Measurements from ENCODE around the gene NEUROD2. TPM values are rescaled to one million over a fixed set of nuclear protein-coding genes. Genes with fewer than 3 reads are reported as not detected.

The NEUROD2 gene
- total RNA-seq, 1 experiment from 2014 or later: not detected

DNA sequence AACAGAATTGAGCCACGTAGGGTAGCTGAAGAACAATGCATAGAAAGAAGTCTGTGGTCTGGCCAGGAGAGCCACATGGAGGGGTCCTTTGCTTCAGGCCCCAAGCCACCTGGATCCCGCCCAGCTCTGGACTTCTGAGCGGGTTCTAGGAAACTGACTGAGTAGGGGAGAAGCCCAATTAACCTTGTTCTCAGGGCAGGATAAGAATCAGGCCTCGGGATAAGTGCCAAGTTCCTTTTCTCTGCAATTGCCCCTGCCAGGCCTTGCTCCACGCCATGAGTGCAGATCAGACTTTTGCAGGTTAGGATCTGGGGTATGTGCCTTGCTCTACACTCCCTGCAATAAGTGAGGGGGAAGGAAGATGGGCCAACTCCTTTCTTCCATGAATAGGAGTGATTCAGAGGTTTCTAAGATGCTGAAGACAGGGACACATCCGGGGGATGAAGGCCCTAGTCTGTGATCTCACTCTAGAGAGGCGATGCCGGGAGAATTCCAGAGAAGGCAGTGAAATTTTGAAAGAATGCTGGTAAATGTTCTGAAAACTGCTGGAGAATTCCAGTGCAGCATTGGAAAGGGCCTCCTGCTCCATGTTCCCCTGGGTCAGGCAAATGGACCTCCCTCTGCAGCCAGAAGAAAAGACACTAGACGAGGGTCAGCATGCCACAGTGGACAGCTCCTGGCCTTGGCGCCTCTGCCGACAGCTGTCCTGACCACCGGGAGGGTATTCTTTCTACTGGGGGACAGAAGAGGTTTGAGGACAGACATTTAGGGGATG lies 5.8 kb downstream of the NEUROD2 start:
- H3K27me3 ChIP-seq (ENCODE audit: low read length): peaks cover 93% of the 10 kb centered on the region
- BruUV-seq (replicated peaks): no TSS peak
- no peaks in the 10 kb centered on the region for H3K79me2 ChIP-seq (ENCODE audit: low read length)
- H3K9ac ChIP-seq (ENCODE audit: low read length): no peak overlapping the region
- no peak overlapping the region for H3K4me2 ChIP-seq (ENCODE audit: low read length)
- intact Hi-C loops (cut with micrococcal nuclease): no loop called here
- no peaks in the 10 kb centered on the region for H4K20me1 ChIP-seq (ENCODE audit: low read length)
- H3K4me1 ChIP-seq (ENCODE audit: insufficient read depth, low read length): no peaks in the 10 kb centered on the region; the same call in 1 of the 2 replicates
- DNase-seq (no peak), ATAC-seq (no peak)
- TF ChIP-seq EZH2 (IDR thresholded peaks at IDR 0.05; ENCODE audit: low read length, unreplicated experiment) (no peak), EZH2phosphoT487 (IDR thresholded peaks at IDR 0.05; ENCODE audit: borderline replicate concordance, low read length) (no peak)
- TF ChIP-seq, protein P1, sequence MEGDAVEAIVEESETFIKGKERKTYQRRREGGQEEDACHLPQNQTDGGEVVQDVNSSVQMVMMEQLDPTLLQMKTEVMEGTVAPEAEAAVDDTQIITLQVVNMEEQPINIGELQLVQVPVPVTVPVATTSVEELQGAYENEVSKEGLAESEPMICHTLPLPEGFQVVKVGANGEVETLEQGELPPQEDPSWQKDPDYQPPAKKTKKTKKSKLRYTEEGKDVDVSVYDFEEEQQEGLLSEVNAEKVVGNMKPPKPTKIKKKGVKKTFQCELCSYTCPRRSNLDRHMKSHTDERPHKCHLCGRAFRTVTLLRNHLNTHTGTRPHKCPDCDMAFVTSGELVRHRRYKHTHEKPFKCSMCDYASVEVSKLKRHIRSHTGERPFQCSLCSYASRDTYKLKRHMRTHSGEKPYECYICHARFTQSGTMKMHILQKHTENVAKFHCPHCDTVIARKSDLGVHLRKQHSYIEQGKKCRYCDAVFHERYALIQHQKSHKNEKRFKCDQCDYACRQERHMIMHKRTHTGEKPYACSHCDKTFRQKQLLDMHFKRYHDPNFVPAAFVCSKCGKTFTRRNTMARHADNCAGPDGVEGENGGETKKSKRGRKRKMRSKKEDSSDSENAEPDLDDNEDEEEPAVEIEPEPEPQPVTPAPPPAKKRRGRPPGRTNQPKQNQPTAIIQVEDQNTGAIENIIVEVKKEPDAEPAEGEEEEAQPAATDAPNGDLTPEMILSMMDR (conservative IDR thresholded peaks at IDR 0.05; ENCODE audit: low read depth, low read length): no peak
- H3K9me3 ChIP-seq (ENCODE audit: low read length): no peaks in the 10 kb centered on the region
- H3K36me3 ChIP-seq (ENCODE audit: low read depth, low read length): no peaks in the 10 kb centered on the region
- H3K9me2 ChIP-seq (replicated peaks; ENCODE audit: low read length): no peaks in the 10 kb centered on the region
- ChIA-PET POLR2A (ENCODE audit: unreplicated experiment) (no interaction called here), CTCF (no interaction called here)
- H3K4me3 ChIP-seq (ENCODE audit: low read length): no peak overlapping the region
- no peak overlapping the region for H3K27ac ChIP-seq (ENCODE audit: low read length)
- no peaks in the 10 kb centered on the region for H3F3A ChIP-seq (ENCODE audit: low read length, unreplicated experiment)
- H2AFZ ChIP-seq (ENCODE audit: low read length): no peak overlapping the region

DNA sequence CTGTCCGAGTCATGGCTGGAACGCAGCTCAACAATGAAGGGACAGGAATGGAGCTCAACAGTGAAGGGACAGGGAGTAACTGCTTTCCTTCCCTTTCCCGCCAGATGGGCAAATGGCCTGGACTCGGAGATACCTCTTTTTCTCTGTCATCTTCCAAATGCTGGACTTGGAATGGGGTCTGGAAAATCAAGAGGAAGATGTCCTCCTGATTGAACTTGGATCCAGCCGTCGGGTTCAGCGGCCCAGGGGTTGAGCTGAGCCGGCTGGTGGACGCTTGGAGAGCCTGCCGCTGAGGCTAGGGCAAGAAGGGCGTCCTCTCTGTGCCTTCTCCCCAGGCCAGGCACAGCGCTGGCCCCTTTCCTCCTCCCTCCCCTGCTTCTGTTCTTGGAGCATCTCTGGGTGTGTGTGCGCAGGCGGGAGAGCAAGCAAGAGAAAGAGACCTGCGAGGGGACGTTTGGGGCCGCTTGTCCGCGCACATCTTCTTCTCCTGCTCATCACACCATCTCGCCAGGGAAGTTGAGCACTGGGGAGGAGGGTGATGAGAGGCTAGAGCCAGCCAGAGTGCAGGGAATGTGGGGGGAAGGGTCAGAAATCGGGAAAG lies 6.6 kb downstream of the NEUROD2 start:
- no peak overlapping the region for H3K4me3 ChIP-seq (ENCODE audit: low read length)
- no peak for TF ChIP-seq EZH2phosphoT487 (IDR thresholded peaks at IDR 0.05; ENCODE audit: borderline replicate concordance, low read length)
- TF ChIP-seq, protein P1 (conservative IDR thresholded peaks at IDR 0.05; ENCODE audit: low read depth, low read length): no peak
- no peak for TF ChIP-seq EZH2 (IDR thresholded peaks at IDR 0.05; ENCODE audit: low read length, unreplicated experiment)
- no peaks in the 10 kb centered on the region for H3K79me2 ChIP-seq (ENCODE audit: low read length)
- intact Hi-C loops (cut with micrococcal nuclease): no loop called here
- no peak overlapping the region for H3K27ac ChIP-seq (ENCODE audit: low read length)
- ChIA-PET CTCF (no interaction called here), POLR2A (ENCODE audit: unreplicated experiment) (no interaction called here)
- DNase-seq: no peak
- H3K9ac ChIP-seq (ENCODE audit: low read length): no peak overlapping the region
- H4K20me1 ChIP-seq (ENCODE audit: low read length): no peaks in the 10 kb centered on the region
- H3K4me1 ChIP-seq (ENCODE audit: insufficient read depth, low read length): no peaks in the 10 kb centered on the region; the same call in 1 of the 2 replicates
- no peak overlapping the region for H2AFZ ChIP-seq (ENCODE audit: low read length)
- H3K4me2 ChIP-seq (ENCODE audit: low read length): no peak overlapping the region
- no peak for ATAC-seq
- H3K36me3 ChIP-seq (ENCODE audit: low read depth, low read length): no peaks in the 10 kb centered on the region
- H3K9me2 ChIP-seq (replicated peaks; ENCODE audit: low read length): no peaks in the 10 kb centered on the region
- no peaks in the 10 kb centered on the region for H3K9me3 ChIP-seq (ENCODE audit: low read length)
- H3K27me3 ChIP-seq (ENCODE audit: low read length): peaks cover 84% of the 10 kb centered on the region
- no peaks in the 10 kb centered on the region for H3F3A ChIP-seq (ENCODE audit: low read length, unreplicated experiment)
- BruUV-seq (replicated peaks): no TSS peak

Data from PC-3 (cell line).